Activated naive CD4-positive, alpha-beta T cell (primary cell): ENCODE measurements around the gene SH3RF3.

Source experiments
- DNase-seq, 4 experiments: peaks; one replicate each; lab custom pipeline; 2025; lab: John Stamatoyannopoulos, UW

Gene SH3RF3

DNA sequence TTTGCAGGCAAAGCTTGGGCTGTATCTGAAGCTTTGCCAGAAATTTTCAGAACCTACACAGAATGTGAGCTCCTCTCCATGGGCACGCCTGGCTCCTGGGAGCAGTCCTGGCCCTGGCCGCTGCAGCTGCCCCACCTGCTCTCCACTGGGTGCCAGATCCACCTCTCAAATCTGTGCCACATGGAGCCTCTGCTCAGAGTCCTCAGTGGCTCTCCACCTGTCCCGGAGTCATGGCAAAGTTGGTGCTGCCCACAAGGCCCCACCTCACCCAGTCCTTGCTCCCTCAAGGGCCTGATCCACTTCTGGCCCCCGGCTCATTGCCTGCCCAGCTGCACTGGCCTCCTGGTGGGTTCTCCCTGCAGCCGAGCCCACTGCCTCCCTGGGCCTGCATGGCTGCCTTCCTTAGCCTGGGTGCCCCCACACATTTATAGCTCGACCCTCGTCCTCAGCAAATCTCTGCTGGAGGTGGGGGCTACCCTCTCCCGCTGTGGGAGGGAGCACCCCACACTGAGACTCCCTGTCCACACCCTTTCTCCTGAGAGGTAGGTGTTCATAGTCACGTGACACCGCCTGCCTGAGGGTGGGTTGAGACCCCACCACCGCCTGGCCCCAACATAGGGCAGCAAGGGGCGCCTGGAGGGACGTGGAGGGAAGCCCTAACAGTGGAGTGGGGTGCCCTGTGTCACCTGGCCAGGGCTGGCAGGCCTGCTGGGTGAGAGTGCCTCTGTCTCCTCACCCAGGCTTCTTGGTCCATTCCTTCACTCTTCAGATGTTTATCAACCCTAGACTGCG, 224.1 kb downstream of the SH3RF3 start:
- no peak for DNase-seq

GRCh38 chr2:109353806-109354745, 225.1 kb downstream of the SH3RF3 start:
- DNase-seq = no peak

- DNase-seq = no peak
Measured at GRCh38 chr2:109355192-109355843, 226.3 kb downstream of the SH3RF3 start.

- no peak for DNase-seq
Measured at GRCh38 chr2:109356324-109357035, 227.5 kb downstream of the SH3RF3 start.

DNA sequence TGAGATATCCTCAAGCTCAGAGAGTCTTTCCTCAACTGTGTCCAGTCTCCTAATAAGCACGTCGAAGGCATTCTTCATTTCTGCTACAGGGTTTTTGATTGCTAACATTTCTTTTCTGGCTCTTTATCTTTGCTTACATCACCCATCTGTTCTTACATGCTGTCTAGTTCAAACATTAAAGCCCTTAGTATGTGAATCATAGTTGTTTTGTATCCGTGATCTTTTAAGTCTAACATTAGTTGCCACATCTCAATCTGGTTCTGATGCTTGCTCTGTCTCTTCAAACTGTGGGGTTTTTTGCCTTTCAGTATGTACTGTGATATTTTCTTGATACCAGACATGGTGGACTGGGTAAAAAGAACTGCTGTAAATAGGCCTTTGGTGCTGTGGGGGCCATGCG, 235.2 kb downstream of the SH3RF3 start:
- no peak for DNase-seq

DNA sequence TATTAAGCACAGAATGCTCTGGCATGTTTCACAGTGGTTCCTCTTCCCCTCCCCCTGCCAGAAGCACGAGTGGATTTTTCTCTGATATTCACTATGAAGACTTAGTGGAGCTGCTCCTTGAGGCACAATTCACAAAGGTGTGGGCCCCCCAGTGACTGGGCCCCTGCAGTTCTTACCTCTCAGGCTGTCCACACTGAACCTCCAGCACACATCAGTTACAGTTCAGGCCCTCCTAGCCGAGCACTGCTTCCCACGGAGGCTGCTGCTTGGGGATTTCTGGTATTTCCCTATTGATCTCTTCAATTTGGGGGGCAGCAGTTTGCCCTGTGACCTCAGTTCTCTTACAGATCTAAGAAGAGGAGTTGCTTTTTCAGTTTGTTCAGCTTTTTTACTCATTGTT, 236.1 kb downstream of the SH3RF3 start:
- no peak for DNase-seq

DNA sequence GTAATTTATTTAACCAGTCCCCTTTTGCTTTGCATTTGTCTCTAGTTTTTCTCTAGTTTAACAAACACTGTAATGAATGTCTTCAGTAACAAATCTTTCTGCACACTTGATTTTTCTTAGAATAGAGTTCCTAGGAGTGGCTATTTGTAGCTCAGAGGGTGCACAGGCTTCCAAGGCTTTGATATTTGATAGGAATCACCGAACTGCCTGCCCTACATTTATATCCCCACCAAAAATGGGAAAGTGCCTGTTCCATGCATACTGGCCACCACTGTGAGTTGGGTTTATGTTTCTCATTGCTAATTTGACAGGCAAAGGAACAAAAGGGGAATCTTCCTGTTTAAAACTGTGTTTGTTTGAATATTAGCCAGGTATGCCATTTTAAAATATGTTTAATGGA, 238.7 kb downstream of the SH3RF3 start:
- no peak for DNase-seq

DNA sequence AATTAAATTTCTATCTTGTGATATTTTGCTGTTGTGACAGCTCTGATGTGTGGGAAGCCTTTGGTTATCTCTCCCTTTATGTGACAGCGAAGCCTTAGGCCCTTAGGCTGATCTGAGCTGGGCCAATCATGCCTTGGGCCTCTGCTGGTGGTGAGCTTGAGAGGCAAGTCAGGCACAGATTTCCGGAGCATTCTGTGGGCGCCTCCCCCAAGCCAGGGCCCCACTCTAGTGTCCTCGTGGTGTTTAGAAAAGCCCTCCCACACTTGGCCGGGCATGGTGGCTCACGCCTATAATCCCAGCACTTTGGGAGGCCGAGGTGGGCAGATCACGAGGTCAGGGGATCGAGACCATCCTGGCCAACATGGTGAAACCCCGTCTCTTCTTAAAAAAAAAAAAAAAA, 239.8 kb downstream of the SH3RF3 start:
- no peak for DNase-seq

DNA sequence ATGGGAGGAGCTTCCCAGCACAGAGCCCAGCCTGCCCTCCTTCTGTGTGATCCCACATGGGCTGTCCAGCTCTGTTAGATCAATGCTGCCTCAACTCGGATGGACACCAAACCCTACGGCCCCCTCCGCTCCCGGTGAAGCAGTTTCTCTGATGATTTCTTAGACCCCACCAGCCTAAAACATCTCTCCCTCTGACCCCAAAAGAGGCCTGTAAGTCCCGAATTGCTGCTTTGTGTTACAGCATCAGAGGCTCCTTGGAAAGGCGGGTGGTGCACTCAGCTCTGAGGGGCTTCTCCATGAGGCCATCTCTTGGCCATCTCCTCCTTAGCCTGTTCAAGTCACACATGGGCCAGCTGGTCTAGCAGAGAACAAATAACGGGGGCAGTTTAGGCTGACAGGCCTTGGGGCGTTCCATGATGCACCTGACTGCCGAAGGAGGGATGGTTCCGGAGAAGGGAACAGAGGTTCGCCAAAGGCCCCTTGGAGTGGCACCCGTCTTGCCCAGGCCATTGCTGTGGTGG, 240.7 kb downstream of the SH3RF3 start:
- no peak for DNase-seq

DNA sequence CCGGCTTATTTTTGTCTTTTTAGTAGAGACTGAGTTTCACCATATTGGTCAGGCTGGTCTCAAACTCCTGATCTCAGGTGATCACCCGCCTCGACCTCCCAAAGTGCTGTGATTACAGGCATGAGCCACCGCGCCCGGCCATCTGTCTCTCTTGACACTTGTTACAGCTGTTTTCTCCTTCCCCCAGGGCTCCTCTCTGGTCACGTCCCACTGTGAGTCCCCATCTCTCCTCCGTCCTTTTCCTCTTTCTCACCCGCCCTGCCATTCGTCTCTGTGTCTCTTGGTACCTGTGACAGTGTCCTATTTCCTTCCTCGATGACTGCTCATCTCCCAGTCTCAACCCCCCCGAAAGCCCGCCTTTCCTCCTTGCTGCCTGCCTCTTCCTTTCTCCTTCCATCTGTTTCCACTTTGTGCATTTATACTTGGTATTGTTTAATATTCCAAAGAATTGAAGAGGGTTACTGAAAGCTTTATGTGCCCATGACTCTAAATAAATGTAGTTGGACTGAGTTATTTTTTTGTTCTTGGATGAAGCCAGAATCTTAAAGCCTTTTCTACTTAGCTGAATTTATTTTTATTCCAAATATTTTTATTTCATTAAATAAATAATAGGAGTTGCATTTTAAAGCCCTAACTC, 241.5 kb downstream of the SH3RF3 start:
- no peak for DNase-seq

- no peak for DNase-seq
Measured at GRCh38 chr2:109371481-109372170, 242.6 kb downstream of the SH3RF3 start.

- DNase-seq = no peak
Measured at GRCh38 chr2:109372171-109372568, 243.2 kb downstream of the SH3RF3 start.

GRCh38 chr2:109372614-109373013, 243.6 kb downstream of the SH3RF3 start:
- no peak for DNase-seq

- no peak for DNase-seq
Measured at GRCh38 chr2:109373791-109374547, 245.0 kb downstream of the SH3RF3 start.

GRCh38 chr2:109374548-109375130, 245.6 kb downstream of the SH3RF3 start:
- no peak for DNase-seq

DNA sequence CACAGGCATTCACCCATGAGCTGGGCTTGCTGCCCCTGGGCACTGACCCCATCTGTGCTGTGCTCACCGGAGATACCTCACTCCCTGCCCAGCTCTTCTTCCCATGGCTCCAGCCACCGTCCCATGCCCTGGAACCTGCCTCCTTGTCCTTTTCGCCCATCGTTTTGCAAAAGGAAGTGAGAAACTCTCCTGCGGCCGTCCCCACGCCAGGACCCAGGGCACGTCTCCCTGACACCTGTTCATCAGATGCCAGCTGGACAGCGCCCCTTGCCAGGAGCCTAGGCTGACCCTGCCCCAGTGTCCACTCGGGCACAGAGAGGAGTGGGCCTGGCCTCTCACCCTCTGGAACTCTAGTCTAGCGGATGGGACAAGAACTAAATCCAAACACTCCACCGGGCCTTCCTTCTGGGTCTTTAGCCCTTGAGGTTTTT, 246.1 kb downstream of the SH3RF3 start:
- DNase-seq = no peak

DNA sequence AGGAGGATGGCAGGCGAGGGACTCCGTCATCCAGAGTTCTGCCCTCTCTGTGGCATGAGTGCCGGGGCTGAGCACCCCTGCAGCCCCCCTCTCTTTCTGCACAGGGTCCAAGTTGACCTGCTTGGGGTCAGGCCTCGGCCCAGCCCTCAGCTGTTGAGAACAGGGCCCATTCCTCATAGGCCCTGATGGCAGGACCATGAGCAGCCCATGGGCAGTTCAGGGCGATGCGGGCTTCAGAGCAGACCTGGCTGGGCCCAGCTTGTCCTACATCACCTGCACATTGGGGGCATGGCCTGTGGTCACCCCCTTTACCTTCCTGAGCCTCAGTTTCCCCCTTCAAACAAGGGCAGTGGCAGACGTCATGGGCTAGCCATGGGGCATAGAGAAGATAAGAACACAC, 246.7 kb downstream of the SH3RF3 start:
- no peak for DNase-seq

DNA sequence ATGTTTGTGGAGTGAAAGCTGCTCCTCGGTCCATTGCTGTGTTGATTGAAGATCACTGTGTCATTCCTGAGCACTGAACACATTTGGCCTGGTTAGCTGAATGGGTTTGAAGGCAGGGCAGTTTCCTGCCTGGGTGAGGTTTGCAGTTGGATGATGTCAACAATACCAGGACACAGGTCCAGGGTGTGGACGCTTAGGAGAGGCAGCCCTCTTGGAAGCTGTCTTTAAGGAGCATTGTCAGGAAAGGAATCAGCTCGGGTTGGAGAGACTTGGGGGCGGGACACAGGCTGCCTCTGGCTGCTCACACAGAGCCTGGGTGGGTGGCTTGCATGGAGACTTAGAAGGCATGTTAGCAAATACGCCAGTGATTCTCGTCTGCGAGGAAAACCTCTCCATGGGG, 247.1 kb downstream of the SH3RF3 start:
- DNase-seq = no peak

DNA sequence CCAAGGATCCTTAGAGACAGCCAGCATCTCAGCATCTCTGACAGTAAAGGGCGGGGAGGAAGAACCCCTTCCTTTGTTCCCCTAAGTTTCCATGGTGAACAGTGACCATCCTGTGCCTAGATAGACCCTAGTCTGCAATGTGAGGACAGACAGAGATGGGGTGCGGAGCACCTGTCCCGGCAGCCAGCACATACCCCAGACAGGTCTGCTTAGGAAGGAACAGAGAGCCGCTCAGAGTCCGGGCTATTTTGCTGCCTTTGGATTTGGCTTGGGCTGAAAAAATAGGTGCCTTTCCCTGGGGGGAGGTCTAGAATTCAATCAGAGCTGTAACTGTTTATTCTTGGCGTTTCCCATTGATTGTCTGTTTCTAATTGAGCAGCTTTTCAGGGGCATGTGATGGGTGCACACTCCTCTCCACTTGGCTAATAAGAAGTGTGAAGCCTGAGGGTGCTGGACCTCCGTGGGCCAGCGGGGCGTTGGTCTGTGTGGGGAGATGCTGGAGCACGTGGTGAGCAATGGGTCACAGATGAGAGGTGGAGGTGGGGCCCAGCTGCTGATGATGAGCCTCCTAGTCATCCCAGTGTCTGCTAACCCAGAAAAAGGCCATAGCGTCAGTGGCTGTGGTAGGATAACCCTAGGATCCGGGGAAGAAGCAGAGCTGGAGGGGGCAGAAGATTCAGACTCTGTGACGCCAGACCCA, 247.9 kb downstream of the SH3RF3 start:
- DNase-seq = no peak
